HG03342 (cell line): ENCODE measurements around the gene ALDH3A1.
"Not testable (repeated sequence)": the region's sequence is repeated elsewhere in the genome, so short reads cannot be mapped to it uniquely, and the experiment has no call there.

ENCODE experiments used
- ATAC-seq: cut with Tn5 transposase; IDR thresholded peaks from one replicate; pipeline ENCODE4 v1.9.1; 2021; ENCODE audit warnings: mild to moderate bottlenecking, moderate library complexity; ENCODE audit not compliant: unreplicated experiment

Gene ALDH3A1

DNA sequence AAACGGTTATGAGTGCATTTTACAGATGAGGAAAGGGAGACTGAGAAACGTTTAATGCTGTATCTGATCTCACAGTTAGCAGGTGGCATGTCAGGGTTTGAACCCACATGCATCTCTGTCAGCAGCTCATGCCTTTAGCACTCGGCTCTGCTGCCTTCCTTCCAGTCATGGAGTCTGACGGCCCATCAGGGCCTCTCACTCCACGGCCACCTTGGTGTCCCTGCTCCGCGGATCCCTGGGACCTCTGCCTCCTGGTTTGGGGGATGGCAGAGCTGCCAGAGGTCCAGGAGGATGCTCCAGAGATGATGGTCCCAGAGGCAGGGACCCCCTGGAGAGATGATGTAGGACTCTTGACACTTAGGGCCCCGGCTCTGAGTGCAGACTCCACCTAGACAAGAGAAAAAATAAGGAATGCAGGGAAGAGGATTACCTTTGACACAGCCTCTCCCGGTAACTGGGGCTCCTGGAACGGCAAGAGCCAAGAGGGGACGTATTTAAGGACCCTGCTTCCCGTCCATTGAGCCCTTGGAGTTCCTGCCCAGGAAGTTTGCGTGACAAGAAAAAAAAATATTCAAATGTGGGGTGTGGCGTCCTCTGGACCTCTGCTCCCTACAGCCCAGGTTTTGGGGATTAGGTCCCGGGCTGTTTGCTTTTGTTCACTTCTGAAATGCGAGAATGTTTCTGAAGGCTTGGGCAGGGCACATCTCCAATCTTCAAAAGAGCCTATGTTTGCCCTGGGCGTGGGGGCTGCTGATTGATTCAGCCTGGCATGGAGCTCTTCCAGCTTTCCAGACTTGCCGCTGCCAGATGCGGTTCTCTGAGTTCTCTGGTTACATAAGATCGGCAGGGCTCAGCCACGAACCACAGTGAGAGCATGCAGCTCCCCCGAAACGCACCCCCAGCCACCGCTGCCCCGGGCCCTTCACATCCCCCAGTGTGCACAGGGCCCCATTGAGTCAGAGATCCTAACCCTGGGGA is at the start of gene ALDH3A1:
ALDH3A1 (minus strand) TSS at position 470 of the 978 bp plus-strand sequence. CDS start 3,169 bp downstream, outside the sequence.
- no peak for ATAC-seq

DNA sequence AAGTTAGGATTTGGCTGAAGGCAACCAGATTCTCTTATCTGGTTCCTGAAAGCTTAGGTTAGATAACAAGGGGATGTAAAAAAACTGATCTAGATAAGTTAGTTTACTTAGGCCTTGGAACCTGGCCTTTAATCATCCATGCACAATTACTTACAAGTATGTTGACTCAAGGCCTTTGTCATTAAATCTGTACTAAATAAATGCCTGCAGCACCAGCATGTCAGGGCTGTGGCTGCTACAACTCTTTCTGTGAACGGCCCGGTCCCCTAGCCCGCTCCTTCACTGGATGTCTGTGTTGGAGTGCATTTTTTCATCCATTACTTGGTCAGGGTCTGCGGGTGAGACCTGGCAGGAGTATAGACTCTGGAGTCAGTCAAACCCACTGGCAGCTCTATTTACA is 48.4 kb upstream of the ALDH3A1 start:
- ATAC-seq, result no peak

DNA sequence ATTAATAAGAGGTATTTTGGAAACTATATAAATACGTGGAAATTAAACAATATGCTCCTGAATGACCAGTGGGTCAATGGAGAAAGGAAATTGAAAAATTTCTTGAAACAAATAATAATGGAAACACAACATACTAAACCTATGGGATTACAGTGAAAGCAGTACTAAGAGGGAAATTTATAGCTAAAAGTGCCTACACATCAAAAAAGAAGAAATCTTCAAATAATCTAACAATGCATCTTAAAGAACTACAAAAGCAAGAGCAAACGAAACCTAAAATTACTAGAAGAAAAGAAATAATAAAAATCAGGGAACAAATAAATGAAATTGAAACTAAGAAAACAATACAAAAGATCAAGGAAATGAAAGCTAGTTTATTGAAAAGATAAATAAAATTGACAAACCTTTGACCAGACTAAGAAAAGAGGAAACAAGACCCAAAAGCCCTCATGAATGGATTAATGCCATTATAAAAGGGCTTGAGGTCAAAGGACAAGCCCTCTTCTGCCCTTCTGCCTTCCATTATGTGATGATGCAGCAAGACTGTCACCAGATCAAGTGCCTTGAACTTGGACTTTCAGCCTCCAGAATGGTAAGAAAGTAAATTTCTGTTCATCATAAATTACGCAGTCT is 43.9 kb upstream of the ALDH3A1 start:
- ATAC-seq, result no peak

DNA sequence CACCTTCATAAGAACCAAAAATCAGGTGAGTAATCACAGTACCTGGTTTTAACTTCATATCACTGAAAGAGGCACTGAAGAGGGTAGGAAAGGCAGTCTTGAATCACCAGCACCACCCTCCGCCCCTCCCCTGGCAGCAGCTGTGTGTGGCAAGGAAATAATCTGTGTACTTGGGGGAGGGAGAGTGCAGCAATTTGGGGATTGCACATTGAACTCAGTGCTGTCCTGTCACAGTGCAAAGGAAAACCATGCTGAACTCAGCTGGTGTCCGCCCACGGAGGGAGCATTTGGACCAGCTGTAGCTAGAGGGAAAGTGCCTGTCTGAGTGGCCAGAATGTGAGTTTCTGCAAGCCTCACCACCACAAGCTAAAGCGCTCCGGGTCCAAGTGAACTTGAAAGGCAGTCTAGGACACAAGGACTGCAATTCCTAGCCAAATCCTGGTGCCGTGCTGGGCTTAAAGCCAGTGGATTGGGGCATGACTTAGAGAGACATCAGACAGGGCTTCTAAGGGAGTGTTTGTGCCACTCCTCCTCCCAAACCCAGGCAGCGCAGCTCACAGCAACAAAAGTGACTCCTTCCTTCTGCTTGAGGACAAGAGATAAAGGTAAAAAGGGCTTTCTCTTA is 39.7 kb upstream of the ALDH3A1 start:
- ATAC-seq, result no peak

DNA sequence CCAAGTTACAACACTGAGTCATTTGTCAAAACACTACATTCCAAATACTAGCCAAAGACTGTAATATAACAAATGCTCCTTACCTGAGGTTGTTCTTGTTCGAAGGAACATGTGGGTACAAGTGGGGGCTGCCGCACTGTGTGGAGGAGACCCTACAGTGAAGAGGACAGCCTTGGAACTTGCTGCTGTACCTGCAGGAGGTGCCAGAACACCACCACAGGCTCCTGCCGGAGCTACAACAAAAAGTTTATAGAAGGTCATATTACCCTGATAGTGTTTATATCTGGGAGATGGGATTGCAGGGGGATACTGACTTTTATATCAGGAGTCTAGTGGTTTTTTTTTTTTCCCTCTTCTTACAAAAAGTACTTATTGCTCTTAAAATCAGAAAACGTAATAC is 37.8 kb upstream of the ALDH3A1 start:
- no peak for ATAC-seq

DNA sequence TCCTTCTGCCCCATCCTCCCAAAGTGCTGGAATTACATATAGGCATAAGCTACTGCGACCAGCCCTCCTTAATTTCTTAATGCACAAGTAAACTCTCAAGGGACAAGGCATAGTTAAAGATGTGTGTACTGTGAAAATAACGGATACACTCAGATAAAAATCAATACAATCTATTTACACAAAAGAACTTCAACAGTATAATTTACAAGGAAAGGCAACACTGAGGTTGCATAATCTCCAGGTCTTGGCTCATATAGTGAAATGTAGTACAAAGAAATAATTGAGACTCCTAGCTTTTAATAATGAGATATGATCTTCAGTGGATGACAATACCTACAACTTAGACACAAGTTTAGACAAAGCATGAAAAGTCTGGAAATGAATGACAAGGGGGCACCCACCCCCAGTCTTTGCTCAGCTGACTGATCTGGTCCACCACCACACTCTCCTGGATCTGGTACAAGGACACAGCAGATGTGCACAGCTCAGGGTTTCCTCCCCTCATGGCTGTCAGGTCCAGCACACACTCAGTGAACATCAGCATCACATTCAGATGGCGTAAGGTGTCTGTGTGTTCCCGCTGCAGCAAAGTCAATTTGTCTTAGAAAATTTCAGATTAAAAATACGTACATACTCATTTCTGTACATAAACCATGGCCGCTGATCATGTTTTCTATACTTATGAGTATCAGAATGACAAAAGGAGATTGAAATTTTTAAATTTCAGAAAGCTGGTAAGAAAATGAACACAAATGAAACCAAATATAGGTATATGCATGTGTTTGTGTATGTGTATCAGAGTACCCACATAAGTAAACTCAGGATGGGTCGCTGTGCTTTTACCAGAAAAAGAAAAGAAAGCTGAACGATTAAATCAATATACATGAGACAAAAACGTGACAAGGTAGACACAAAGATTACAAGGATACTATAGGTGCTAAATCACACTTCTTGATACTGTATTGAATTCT is 33.7 kb upstream of the ALDH3A1 start:
- no peak for ATAC-seq

DNA sequence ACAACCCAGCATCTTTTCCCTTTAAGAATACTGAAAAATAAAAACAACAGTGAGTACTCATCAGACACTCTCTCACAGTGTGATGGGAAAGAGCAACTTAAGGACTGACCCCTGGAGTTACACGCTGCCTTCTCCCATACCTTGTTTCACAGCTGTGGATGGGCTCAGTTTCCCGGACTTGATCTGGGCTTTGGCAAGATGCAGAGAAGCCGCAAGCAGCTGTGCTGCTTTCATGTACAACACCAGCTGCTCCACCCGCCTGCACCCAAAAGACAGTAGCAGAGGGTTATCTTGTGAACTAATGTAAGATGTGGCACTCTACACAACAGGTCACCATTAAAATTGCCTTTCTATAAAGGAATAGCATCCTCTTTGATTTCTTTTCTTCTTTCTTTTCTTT is 32.7 kb upstream of the ALDH3A1 start:
- no peak for ATAC-seq

DNA sequence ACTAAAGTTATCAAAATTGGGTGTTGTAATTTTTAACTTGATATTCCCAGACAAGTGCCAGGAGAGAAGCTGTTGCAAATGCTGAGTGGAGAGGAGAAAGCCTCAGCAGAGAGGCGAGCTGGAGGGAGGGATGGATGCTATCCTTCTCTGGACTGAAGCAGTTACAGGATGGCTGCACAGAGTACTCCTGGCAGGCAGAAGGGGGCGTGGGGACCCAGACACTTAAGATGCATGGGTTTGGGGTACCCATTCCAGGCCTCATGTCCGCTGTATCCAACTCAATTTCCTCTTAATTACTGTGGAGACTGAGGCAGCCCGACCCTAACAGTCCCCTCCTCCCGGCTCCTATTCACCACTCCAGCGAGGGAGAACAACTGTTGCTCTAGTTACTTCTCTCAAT is 25.4 kb upstream of the ALDH3A1 start:
- ATAC-seq, result no peak

DNA sequence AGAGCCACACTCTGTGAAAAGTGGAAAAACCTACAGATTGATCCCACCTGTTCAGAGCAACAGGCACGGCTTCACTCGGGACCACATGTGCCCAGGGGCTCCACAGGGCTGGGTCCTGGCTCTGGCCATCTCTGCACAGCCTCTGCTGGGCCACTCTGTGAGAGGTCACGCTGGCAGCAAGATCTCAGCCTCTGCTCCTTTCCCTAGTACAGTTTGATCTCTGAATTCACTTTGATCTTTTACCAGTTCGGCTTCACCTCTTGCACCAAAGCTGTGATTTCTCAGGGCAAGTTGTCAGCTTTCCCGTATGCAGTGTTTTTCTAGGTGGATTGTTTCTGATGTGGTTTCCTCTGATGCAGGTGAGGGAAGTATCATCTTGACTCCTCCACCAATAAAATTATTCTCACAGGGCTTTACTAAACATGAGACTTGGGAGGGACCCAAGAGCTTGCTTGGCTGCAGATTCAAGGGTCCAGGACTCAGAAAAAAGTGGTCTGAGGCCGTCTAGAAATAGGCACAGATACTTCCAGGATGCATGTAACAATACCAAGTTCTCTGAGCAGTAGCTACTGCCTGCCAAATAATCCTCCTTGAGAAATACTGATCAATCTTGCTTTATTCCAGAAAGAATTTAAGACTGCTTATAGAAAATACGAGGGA is 24.0 kb upstream of the ALDH3A1 start:
- no peak for ATAC-seq

DNA sequence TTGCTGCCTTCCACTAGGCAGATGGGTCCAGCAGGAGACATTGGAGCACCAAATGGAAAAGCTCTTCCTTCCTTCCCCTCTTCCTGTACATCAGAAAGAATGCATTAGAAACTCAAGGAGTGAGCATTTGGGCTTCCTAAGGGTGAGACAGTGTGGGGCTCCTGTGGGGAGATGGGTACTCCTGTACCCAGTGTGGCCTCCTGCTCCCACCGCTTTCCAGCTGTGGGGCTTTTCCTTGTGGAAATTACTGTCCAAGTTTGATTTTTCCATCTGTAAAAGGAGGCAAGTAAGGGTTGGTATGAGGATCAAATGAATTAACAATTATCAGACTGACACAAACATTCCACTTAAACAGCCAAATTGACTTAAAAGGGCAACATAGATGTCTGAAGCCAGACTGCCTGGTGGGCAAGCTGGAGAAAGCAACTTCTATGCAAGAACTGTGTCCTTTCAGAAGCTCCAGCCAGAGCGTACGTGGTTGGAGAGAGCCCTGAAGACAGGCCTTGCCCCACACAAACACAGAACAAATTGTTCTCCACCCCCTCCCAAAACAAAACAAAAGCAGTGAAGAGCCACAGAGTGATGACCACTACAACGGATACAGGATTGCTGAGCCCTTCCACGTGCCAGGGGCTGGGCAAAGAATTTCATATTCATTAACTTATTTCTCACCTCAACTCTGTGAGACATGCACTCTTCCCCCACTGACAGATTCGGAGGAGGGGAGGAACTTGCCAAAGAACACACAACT is 23.1 kb upstream of the ALDH3A1 start:
- no peak for ATAC-seq

DNA sequence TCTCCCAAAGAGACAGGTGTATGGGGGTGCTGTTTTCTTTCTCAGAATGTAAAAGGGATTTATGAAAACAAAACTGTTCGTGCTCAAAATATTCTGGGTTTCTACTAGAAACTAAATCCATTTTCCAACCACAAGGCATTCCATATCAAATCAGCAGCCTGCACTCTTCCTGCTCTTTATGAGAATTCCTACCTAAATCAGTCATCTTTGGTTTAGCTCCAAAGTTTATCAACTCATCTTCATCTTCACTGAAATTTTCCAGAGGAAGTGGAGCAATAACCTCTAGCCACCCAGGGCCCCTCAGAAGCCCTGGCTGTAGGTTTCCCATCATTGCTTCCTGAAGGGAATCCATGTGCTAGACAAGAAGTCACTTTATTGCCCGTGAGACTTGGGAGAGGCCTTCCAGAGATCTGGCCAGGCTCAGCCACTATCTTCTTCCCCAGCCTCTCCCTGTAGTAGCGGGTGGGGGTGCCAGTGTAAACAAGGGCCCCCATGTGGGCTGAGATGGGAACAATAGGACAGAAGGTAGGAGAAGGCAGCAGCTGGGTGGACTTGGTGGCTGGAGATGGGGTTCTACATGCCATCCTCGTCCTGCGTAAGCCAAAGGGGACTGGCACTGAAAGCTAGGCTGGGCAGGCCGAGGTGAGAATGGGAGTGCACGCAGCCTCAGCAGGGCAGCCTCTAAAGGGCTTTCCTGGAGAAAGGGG is 22.0 kb upstream of the ALDH3A1 start:
- ATAC-seq, result no peak

DNA sequence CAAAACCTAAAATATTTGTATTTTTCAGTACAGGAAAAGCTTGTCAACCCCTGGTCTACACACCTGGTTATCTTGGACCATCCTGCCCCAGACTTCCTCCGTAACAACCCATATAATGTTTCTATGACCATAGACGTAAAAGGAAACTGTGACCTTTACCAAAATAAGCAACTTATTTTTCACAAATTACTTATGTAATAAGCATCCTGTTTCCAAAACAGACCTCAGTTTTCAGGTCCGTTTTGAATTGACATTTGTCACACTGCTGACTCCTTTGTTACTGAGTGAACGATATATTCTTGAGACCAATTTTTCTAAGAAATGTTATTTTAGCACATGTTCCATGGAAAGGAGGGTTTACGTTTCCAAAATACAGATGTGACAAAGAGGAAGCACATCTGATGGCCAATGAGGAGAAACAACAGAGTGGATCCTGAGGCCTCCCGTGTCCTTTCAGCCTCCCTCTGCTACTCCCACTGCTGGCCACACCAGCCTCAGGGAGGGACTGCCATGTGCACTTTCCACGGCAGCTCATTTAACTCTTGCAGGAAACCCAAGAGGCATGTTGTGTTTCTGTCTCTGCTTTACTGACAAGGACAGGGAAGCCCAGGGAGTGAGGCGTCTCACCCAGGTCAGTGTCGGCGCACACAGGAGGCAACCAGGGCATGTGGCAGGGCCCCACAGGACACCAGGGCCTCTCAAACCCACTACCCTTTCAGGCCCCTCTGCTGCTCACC is 20.1 kb upstream of the ALDH3A1 start:
- no peak for ATAC-seq

DNA sequence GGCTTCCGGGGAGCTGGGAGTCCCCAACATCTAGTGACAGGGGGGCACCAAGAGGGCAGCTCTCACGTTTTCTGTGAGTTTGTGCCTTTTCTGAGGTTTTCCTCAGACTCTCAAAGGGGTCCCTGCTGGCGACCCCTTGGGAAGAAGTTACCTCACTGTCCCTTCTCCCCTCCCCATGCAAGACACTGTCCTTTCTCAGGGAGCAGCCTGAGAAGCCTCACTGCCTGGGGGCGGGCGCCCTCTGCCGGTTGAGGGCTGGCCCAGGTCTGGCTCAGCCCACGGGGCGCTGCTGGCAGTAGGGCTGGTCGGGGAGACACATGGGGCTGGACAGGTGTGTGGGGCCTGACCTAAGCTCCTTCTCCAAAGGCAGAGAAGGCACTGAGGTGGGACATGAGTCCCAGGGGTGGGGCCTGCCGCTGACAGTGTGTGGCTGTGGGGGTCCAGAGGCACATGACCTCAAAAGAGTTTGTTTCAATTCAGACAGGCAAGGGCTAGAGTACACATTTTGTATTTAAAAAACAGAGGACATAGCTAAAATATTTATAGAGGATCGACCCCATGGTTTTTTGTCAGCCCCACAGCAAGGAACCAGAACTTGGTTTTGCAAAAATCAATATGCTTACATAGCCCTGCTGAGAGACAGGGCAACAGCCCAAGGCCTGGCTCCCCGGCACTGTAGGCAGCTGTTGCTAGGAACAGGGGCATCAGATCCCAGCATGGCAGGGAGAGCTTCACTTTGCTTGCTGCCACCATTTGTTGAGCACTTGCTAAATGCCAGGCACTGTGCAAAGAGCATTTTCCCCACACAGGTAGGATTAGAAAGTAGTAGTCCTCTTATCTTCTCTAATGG is 18.5 kb upstream of the ALDH3A1 start:
- no peak for ATAC-seq

DNA sequence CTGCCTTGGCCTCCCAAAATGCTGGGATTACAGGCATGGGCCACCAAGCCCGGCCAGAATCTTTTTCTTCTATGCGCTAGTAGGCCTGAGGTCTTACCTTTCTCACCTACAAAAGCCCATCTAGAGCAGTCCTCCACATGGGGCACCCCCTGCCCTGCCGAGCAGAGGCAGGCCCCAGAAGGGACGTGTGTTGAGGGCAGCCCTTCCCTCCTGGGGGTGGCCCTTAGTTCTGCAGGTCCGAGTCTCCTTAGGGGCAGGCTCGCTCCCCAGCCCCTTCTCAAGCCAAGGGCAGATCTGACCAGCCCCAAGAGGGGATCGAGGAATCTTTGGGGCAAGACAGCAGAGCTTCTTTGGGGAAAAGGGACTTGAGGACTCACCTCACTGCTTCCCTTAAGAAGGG is 17.9 kb upstream of the ALDH3A1 start:
- ATAC-seq, result no peak

DNA sequence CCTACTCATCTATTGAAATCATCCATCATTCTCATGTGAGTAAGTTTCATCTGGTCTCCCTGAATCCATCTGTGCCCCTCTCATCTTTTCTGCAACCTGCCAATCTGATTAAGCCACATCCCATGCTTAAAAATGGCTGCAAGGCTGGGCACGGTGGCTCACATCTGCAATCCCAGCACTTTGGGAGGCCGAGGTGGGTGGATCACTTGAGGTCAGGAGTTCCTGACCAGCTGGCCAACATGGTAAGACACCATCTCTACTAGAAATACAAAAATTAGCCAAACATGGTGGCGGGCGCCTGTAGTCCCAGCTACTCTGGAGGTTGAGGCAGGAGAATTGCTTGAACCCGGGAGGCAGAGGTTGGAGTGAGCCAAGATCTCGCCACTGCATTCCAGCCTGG is 15.9 kb upstream of the ALDH3A1 start:
- not testable (repeated sequence) for ATAC-seq

DNA sequence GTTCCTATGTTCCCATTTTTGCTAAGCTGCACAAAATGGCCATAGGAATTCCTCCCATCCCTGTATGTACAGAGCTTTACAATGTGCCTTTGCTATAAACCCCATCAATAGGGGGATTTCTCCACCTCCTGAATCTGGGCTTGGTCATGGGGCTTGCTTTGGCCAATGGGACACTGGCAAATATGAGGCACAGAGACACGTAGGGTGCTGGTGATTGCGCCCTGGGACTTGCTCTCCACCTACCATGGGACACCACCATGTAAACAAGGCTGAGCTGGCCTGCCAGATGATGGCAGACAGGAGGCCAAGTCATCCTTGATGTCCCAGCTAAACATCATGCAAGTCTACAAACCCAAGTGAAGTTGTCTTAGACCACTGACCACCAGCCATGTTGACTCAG is 15.3 kb upstream of the ALDH3A1 start:
- ATAC-seq, result no peak

DNA sequence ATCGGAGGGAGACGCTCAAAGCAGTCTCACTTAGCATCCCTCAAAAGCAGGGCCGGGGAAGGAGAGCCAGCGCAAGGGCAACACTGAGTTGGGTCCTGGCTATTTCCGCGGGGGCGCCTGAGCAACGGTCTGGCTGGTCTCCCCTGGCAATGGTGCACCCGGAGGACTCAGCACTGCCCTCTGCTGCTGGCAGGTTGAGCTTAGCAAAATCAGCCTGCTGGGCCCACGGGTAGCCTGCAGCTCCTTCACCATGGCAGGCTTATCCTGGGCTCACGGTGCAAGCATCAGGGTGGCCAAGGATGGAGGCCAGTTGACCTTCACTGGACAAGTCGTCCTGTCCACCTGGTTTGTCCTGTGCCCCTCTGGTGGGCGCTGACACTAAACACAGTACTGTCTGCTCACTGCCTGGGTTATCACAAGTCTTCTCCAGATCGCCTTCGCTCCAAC is 14.4 kb upstream of the ALDH3A1 start:
- ATAC-seq, result no peak
